B cell (primary cell): ENCODE data around the gene NIPSNAP3A. TPM values are rescaled to one million over a fixed set of nuclear protein-coding genes. Genes with fewer than 3 reads are reported as not detected.

Experiments used
- ATAC-seq: fragments of 200-7000 bp; cut with Tn5 transposase; one replicate; pipeline ENCODE4 v1.10.0; 2021; ENCODE audit warnings: low read depth, mild to moderate bottlenecking, moderate number of reproducible peaks, moderate library complexity
- CTCF ChIA-PET: fragments of 350-600 bp; sonication (Branson Sonifier 250); formaldehyde crosslinking; loops from one replicate; lab custom pipeline; 2021; ENCODE audit warnings: antibody characterized with exemption, inconsistent platforms; lab: Charles Lee
- POLR2A ChIA-PET: fragments of 350-600 bp; sonication (Branson Sonifier 250); formaldehyde crosslinking; loops from one replicate; lab custom pipeline; 2021; ENCODE audit warnings: antibody characterized with exemption; lab: Charles Lee
- DNase-seq: peaks from one replicate; pipeline ENCODE4 v3.0.0; 2013
- H2AFZ ChIP-seq: 2 replicates; pipeline ENCODE4 v1.6.1; 2012; ENCODE audit warnings: mild to moderate bottlenecking, low read depth, low read length; ENCODE audit not compliant: insufficient read depth, poor library complexity, severe bottlenecking
- H3K27ac ChIP-seq, 2 donors: 1 replicate in 1 of 2; 2 replicates in 1 of 2; pipeline ENCODE4 v1.5.1; 2012 to 2013; ENCODE audit warnings: low read length in 2 of 2, mild to moderate bottlenecking in 2 of 2, moderate library complexity in 1 of 2
- H3K27me3 ChIP-seq, 4 experiments: fragments of 200-600 bp in 1 of 4; sonication (generic) in 1 of 4; replicated peaks in 1 of 4; 1 replicate in 2 of 4; 2 replicates in 2 of 4; pipeline versions ENCODE4 v1.6.1 to v1.7.0; 2013 to 2016; ENCODE audit warnings: low read length in 3 of 4, mild to moderate bottlenecking in 2 of 4, mixed read lengths in 1 of 4, moderate library complexity in 1 of 4; ENCODE audit not compliant: insufficient read depth in 4 of 4, control insufficient read depth in 3 of 4; ENCODE audit errors: control extremely low read depth in 1 of 4
- H3K36me3 ChIP-seq, 2 experiments: replicated peaks in 1 of 2; 1 replicate in 1 of 2; 2 replicates in 1 of 2; pipeline versions ENCODE4 v1.6.1 to v1.7.1; 2013; ENCODE audit warnings: low read length in 1 of 2; ENCODE audit not compliant: insufficient read depth in 2 of 2, control insufficient read depth in 1 of 2; ENCODE audit errors: control extremely low read depth in 1 of 2, extremely low read depth in 1 of 2
- H3K4me1 ChIP-seq, 2 donors: fragments of 200-600 bp in 1 of 2; sonication (generic) in 1 of 2; 1 replicate in 1 of 2; 2 replicates in 1 of 2; pipeline versions ENCODE4 v1.5.1 to v1.6.1; 2013 to 2017; ENCODE audit warnings: low read length in 2 of 2; ENCODE audit not compliant: control insufficient read depth in 2 of 2, insufficient read depth in 2 of 2
- H3K4me2 ChIP-seq: replicated peaks from 2 replicates; pipeline ENCODE3; 2012; ENCODE audit warnings: mild to moderate bottlenecking, low read depth, low read length; ENCODE audit not compliant: poor library complexity, severe bottlenecking
- H3K4me3 ChIP-seq, 5 experiments: fragments of 200-600 bp in 1 of 5; sonication (generic) in 1 of 5; 1 replicate in 3 of 5; 2 replicates in 2 of 5; pipeline versions ENCODE4 v1.5.1 to v1.7.0; 2011 to 2016; ENCODE audit warnings: low read length in 4 of 5, mild to moderate bottlenecking in 4 of 5, low read depth in 2 of 5, control low read depth in 1 of 5, moderate library complexity in 1 of 5; ENCODE audit not compliant: insufficient read depth in 1 of 5; ENCODE audit errors: control extremely low read depth in 1 of 5, extremely low read depth in 1 of 5
- H3K79me2 ChIP-seq: fragments of 200-600 bp; sonication (generic); one replicate; pipeline ENCODE4 v1.6.0; 2016; ENCODE audit warnings: low read length; ENCODE audit not compliant: control insufficient read depth, insufficient read depth
- H3K9ac ChIP-seq: fragments of 200-600 bp; sonication (generic); 2 replicates; pipeline ENCODE4 v1.6.1; 2017; ENCODE audit warnings: mild to moderate bottlenecking, low read length, moderate library complexity
- H3K9me3 ChIP-seq, 3 donors: one replicate each; pipeline versions ENCODE4 v1.6.1 to v1.7.1; 2013; ENCODE audit warnings: low read length in 2 of 3; ENCODE audit not compliant: control insufficient read depth in 2 of 3, insufficient read depth in 1 of 3; ENCODE audit errors: control extremely low read depth in 1 of 3
- H4K20me1 ChIP-seq: 2 replicates; pipeline ENCODE4 v1.6.0; 2012; ENCODE audit warnings: mild to moderate bottlenecking, low read length; ENCODE audit not compliant: insufficient read depth, control insufficient read depth, poor library complexity, severe bottlenecking
- H3K27ac Mint-ChIP-seq: one replicate; pipeline ENCODE4 v1.8.0; 2021; ENCODE audit warnings: mixed read lengths
- H3K27me3 Mint-ChIP-seq: one replicate; pipeline ENCODE4 v1.8.0; 2021; ENCODE audit warnings: mixed read lengths
- H3K4me1 Mint-ChIP-seq: one replicate; pipeline ENCODE4 v1.8.0; 2021; ENCODE audit warnings: mixed read lengths
- H3K4me3 Mint-ChIP-seq: one replicate; pipeline ENCODE4 v1.8.0; 2021; ENCODE audit warnings: mixed read lengths
- H3K9me3 Mint-ChIP-seq: one replicate; pipeline ENCODE4 v1.8.0; 2022; ENCODE audit warnings: mixed read lengths; ENCODE audit not compliant: insufficient read depth
- CTCF ChIP-seq: fragments of 200-600 bp; IDR thresholded peaks from one replicate; pipeline ENCODE4 v1.8.0; 2022; ENCODE audit warnings: antibody characterized with exemption, mild to moderate bottlenecking
- EZH2 ChIP-seq: IDR thresholded peaks from 2 replicates; pipeline ENCODE4 v1.6.1; 2012; ENCODE audit warnings: borderline replicate concordance, low read depth, mild to moderate bottlenecking, moderate library complexity, low read length; ENCODE audit not compliant: insufficient read depth, poor library complexity, severe bottlenecking
- WGBS: methylation state at CpG from one replicate; pipeline ENCODE4 v1.1.5; 2013; ENCODE audit warnings: missing lambda C conversion rate; ENCODE audit not compliant: insufficient coverage; 5-methylcytosine and 5-hydroxymethylcytosine counted together
- intact Hi-C: fragments of 100-400 bp; cut with micrococcal nuclease; formaldehyde crosslinking; loops from one replicate; pipeline ENCODE4 v1.10.0; 2022
- polyA plus RNA-seq: library from polyadenylated mRNA; depleted of rRNA; stranded (reverse); fragments of >200 nt; gene quantifications from 2 replicates; pipeline ENCODE4 v1.2.3, GENCODE V29; 2012
- total RNA-seq, 2 donors: library from RNA; stranded (reverse); fragments of 120-200 nt in 1 of 2; gene quantifications; 1 replicate in 1 of 2; 2 replicates in 1 of 2; pipeline versions ENCODE4 v1.2.3 to v1.2.4, GENCODE V29; 2013 to 2022

Gene NIPSNAP3A
- total and polyA plus RNA-seq, 2 donors (not counting 1 experiment from before 2014, with no cell fraction given): 9.4 to 23.6 TPM

- no peak overlapping the region for H3K4me3 Mint-ChIP-seq
- Histone ChIP-seq H3K4me2 (peak overlapping the region; percentile 49), H2AFZ (peak overlapping the region; percentile 34), H3K27ac (peak overlapping the region in 1 of 2 donors; percentile 56), H3K27me3 (no peaks in the 10 kb centered on the region), H3K9ac (no peak overlapping the region), H3K79me2 (no peaks in the 10 kb centered on the region), H3K9me3 (no peaks in the 10 kb centered on the region), H3K4me3 (peak overlapping the region in 1 of 5 experiments; percentile 10), H4K20me1 (no peaks in the 10 kb centered on the region), H3K4me1 (peaks cover 9 to 28% of the 10 kb centered on the region in 2 donors), H3K36me3 (peaks cover 5 to 44% of the 10 kb centered on the region in 2 experiments)
- H3K27me3 Mint-ChIP-seq: no peaks in the 10 kb centered on the region
- peak overlapping the region; percentile 15 for H3K27ac Mint-ChIP-seq
- intact Hi-C loops: loop anchor here (5.0 kb wide), 1 partner anchor 78 kb away; no protein-coding TSS in a partner anchor
- POLR2A ChIA-PET: no interaction called here
- WGBS: no CpG with 5 or more reads among the region's 2 CpGs
- CTCF ChIA-PET: interaction anchor here (0.8 kb wide), 1 partner anchor 36 kb away, joined by 3 read pairs; the partner anchor contains the start of gene NIPSNAP3A
- H3K9me3 Mint-ChIP-seq: no peaks in the 10 kb centered on the region
- TF ChIP-seq EZH2: no peak
- no peak for TF ChIP-seq CTCF
- ATAC-seq (peak; percentile 63), DNase-seq (peak; percentile 35)
- peaks cover 30% of the 10 kb centered on the region for H3K4me1 Mint-ChIP-seq
These were observed 36.6 kb downstream of the NIPSNAP3A start for GRCh38 chr9:104784098-104784497.

- no peak overlapping the region for H3K27ac ChIP-seq
- H3K36me3 ChIP-seq: peaks cover 9 to 63% of the 10 kb centered on the region in 2 experiments
- DNase-seq (no peak), ATAC-seq (no peak)
- H3K4me2 ChIP-seq: no peak overlapping the region
- no peaks in the 10 kb centered on the region for H3K79me2 ChIP-seq
- no peaks in the 10 kb centered on the region for H3K9me3 ChIP-seq
- H3K27me3 ChIP-seq: no peaks in the 10 kb centered on the region
- ChIA-PET POLR2A (no interaction called here), CTCF (interaction anchor here (0.7 to 1.9 kb wide), 4 partner anchors 8 to 77 kb away, joined by 3 to 6 read pairs (median 4); no protein-coding TSS in a partner anchor)
- H3K9me3 Mint-ChIP-seq: no peaks in the 10 kb centered on the region
- H2AFZ ChIP-seq: no peak overlapping the region
- WGBS: no CpG with 5 or more reads among the region's 1 CpG
- TF ChIP-seq CTCF (no peak), EZH2 (no peak)
- H3K4me3 ChIP-seq: no peak overlapping the region
- H3K4me1 Mint-ChIP-seq: peaks cover 20% of the 10 kb centered on the region
- no peak overlapping the region for H3K27ac Mint-ChIP-seq
- H3K4me1 ChIP-seq: peaks cover 4 to 21% of the 10 kb centered on the region in 2 donors
- no peak overlapping the region for H3K4me3 Mint-ChIP-seq
- intact Hi-C loops: no loop called here
- H3K9ac ChIP-seq: no peak overlapping the region
- no peaks in the 10 kb centered on the region for H3K27me3 Mint-ChIP-seq
- no peaks in the 10 kb centered on the region for H4K20me1 ChIP-seq
These were observed 38.8 kb downstream of the NIPSNAP3A start for GRCh38 chr9:104786293-104786692.
